Mesodermal cell (in vitro differentiated cells): Measurements from ENCODE around the gene DNM3.
"Not testable (repeated sequence)": the region's sequence is repeated elsewhere in the genome, so short reads cannot be mapped to it uniquely, and the experiment has no call there.

Source experiments
- H3K27ac ChIP-seq: 2 replicates; pipeline ENCODE4 v1.7.0; 2013; ENCODE audit warnings: mild to moderate bottlenecking, low read depth, low read length, moderate library complexity; ENCODE audit not compliant: severe bottlenecking
- H3K36me3 ChIP-seq: 2 replicates; pipeline ENCODE4 v1.7.1; 2013; ENCODE audit warnings: mild to moderate bottlenecking, low read length, moderate library complexity; ENCODE audit not compliant: control insufficient read depth, insufficient read depth
- H3K4me1 ChIP-seq: one replicate; pipeline ENCODE4 v1.7.1; 2013; ENCODE audit warnings: mild to moderate bottlenecking, low read length; ENCODE audit not compliant: insufficient read depth, control insufficient read depth, poor library complexity, severe bottlenecking
- H3K4me3 ChIP-seq: 2 replicates; pipeline ENCODE4 v1.7.0; 2013; ENCODE audit warnings: low read length, control low read depth, mild to moderate bottlenecking; ENCODE audit not compliant: insufficient read depth, poor library complexity, severe bottlenecking; ENCODE audit errors: extremely low read depth
- H3K9me3 ChIP-seq: 2 replicates; pipeline ENCODE4 v1.7.1; 2013; ENCODE audit warnings: mild to moderate bottlenecking, low read length, moderate library complexity; ENCODE audit not compliant: control insufficient read depth
- WGBS, 2 experiments: methylation state at CpG; one replicate each; pipeline ENCODE4 v1.1.5; 2013; ENCODE audit warnings: missing lambda C conversion rate in 2 of 2; ENCODE audit not compliant: insufficient coverage in 2 of 2; 5-methylcytosine and 5-hydroxymethylcytosine counted together

Gene DNM3

GRCh38 chr1:172019976-172020375 is 178.7 kb downstream of the DNM3 start:
- H3K27ac ChIP-seq = no peak overlapping the region
- 89% methylated on average over 1 to 2 of the region's 3 CpGs for WGBS, 2 experiments

GRCh38 chr1:172024516-172024915 is 183.2 kb downstream of the DNM3 start:
- H3K36me3 ChIP-seq = no peaks in the 10 kb centered on the region
- H3K9me3 ChIP-seq = no peaks in the 10 kb centered on the region
- H3K27ac ChIP-seq = no peak overlapping the region
- 94 to 100% methylated on average over 4 to 5 of the region's 5 CpGs for WGBS, 2 experiments
- H3K4me1 ChIP-seq = no peaks in the 10 kb centered on the region
- no peak overlapping the region for H3K4me3 ChIP-seq

More at GRCh38 chr1:172019976-172020375, 178.7 kb downstream of the DNM3 start:
- no peak overlapping the region for H3K4me3 ChIP-seq
- H3K4me1 ChIP-seq = no peaks in the 10 kb centered on the region
- no peaks in the 10 kb centered on the region for H3K36me3 ChIP-seq
- no peaks in the 10 kb centered on the region for H3K9me3 ChIP-seq

- H3K9me3 ChIP-seq, H3K27ac ChIP-seq, H3K4me3 ChIP-seq, H3K4me1 ChIP-seq, H3K36me3 ChIP-seq: not testable (repeated sequence)
- 75 to 89% methylated on average over 10 to 12 of the region's 13 CpGs for WGBS, 2 experiments
These were observed 183.8 kb downstream of the DNM3 start for GRCh38 chr1:172024944-172025738.

- Histone ChIP-seq H3K9me3 (no peaks in the 10 kb centered on the region), H3K4me1 (peaks cover 6% of the 10 kb centered on the region), H3K36me3 (peaks cover 3% of the 10 kb centered on the region), H3K4me3 (no peak overlapping the region), H3K27ac (no peak overlapping the region)
- 91 to 95% methylated on average over 4 of the region's 5 CpGs for WGBS, 2 experiments
These were observed 199.2 kb downstream of the DNM3 start for GRCh38 chr1:172040466-172040865.

- H3K27ac ChIP-seq = no peak overlapping the region
- H3K9me3 ChIP-seq = no peaks in the 10 kb centered on the region
- no peak overlapping the region for H3K4me3 ChIP-seq
These were observed 199.8 kb downstream of the DNM3 start for GRCh38 chr1:172041102-172041501.

GRCh38 chr1:172041742-172042141 is 200.4 kb downstream of the DNM3 start:
- WGBS, 2 experiments = no CpG with 5 or more reads among the region's 2 CpGs
- Histone ChIP-seq H3K4me3 (no peak overlapping the region), H3K4me1 (peaks cover 6% of the 10 kb centered on the region), H3K36me3 (peaks cover 3% of the 10 kb centered on the region), H3K27ac (no peak overlapping the region), H3K9me3 (no peaks in the 10 kb centered on the region)

More at GRCh38 chr1:172041102-172041501, 199.8 kb downstream of the DNM3 start:
- H3K36me3 ChIP-seq = peaks cover 3% of the 10 kb centered on the region
- peaks cover 6% of the 10 kb centered on the region for H3K4me1 ChIP-seq

DNA sequence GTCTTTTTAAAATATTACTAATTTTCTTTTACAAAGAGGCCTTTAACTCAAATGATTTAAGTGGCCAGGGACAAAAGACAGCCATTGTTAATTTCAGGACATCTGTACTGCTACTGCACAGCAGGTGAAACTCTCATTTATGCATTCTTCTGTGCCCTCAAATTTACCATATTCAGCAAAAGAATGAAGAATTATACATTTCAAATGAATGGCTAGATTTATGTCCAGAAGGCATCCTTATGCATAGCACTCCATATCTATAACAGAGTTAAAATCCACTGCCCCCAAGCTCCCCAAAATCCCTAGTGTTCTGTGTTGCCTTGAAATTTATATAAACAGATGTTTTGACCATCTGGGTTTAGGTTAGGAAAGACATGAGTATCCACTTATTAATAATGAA is 202.6 kb downstream of the DNM3 start:
- H3K4me3 ChIP-seq = no peak overlapping the region
- peaks cover 3% of the 10 kb centered on the region for H3K36me3 ChIP-seq
- no peaks in the 10 kb centered on the region for H3K9me3 ChIP-seq
- H3K27ac ChIP-seq = no peak overlapping the region
- peaks cover 6% of the 10 kb centered on the region for H3K4me1 ChIP-seq

DNA sequence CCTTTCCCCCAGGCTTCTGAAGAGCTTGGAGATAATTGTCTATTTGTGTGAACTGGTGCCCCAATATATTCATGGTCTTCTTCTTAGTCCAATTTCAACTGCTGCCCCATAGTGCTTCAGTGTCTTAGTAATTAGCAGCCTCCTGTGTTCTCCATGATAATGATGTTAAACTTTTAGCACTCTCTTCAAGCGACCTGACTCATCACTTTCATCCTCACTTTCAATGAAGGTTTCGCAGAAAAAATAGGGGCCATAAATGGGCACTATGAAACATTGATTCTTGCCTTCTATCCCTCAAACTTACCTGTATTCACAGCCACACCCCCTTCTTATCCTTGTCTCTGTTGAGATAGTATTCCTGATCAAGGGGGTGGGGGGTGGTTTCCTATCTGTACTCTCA is 210.6 kb downstream of the DNM3 start:
- no peaks in the 10 kb centered on the region for H3K36me3 ChIP-seq
- no peaks in the 10 kb centered on the region for H3K9me3 ChIP-seq
- WGBS, 2 experiments = 86% methylated on average over 1 of the region's 2 CpGs; no CpG with 5 or more reads in 1 of the 2 experiments
- no peak overlapping the region for H3K4me3 ChIP-seq
- no peak overlapping the region for H3K27ac ChIP-seq
- H3K4me1 ChIP-seq = peaks cover 2% of the 10 kb centered on the region

DNA sequence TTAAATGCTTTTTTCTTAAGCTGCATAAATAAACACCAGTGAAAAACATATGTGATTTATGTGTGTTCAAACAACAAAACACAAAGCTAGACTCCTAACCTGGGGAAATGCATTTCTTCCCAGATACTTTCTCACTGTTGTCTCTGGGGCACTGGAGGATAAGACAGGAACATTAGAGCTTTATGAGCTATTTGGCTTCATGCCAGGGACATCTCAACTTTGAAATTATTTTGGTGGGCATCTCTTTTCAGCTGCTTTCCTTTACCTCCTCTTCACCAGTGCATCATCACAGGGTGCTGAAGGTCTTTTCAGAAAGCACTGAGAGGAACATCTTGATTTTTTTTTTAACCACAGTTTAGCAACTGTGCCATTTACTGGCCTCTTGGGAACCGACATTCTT is 212.9 kb downstream of the DNM3 start:
- no peaks in the 10 kb centered on the region for H3K36me3 ChIP-seq
- no peaks in the 10 kb centered on the region for H3K9me3 ChIP-seq
- no peak overlapping the region for H3K4me3 ChIP-seq
- no peak overlapping the region for H3K27ac ChIP-seq
- H3K4me1 ChIP-seq = peaks cover 2% of the 10 kb centered on the region
- WGBS, 2 experiments = no CpG with 5 or more reads among the region's 1 CpG

DNA sequence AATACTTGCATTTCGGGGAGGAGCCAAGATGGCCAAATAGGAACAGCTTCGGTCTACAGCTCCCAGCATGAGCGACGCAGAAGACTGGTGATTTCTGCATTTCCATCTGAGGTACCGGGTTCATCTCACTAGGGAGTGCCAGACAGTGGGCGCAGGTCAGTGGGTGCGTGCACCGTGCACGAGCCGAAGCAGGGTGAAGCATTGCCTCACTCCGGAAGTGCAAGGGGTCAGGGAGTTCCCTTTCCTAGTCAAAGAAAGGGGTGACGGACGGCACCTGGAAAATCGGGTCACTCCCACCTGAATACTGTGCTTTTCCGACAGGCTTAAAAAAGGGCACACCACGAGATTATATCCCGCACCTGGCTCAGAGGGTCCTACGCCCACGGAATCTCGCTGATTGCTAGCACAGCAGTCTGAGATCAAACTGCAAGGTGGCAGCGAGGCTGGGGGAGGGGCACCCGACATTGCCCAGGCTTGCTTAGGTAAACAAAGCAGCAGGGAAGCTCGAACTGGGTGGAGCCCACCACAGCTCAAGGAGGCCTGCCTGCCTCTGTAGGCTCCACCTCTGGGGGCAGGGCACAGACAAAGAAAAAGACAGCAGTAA is 214.6 kb downstream of the DNM3 start:
- not testable (repeated sequence) for H3K36me3 ChIP-seq, H3K27ac ChIP-seq
- 90 to 94% methylated on average over 7 to 19 of the region's 23 CpGs for WGBS, 2 experiments

DNA sequence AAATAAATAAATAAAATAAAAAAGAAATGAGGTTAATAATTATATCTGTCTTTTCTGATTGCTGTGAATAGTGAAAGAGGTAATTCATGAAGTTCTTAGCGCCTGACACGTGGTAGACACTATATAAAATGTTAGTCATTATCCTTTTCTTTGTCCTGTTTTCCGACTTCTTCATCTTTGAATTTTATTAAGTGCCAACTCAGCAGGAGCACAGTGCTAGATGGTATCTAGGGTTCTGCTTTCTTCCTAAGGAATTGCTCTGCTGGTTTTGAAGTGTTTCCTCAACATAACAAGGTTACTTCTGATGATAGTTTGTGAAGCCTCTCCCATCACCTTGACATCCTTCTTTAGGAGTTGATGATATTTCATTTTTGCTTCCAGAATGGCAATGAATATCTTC is 227.0 kb downstream of the DNM3 start:
- Histone ChIP-seq H3K36me3 (no peaks in the 10 kb centered on the region), H3K9me3 (no peaks in the 10 kb centered on the region), H3K4me3 (no peak overlapping the region), H3K4me1 (no peaks in the 10 kb centered on the region), H3K27ac (no peak overlapping the region)
- 80% methylated on average over 1 of the region's 3 CpGs; no CpG with 5 or more reads in 1 of the 2 experiments for WGBS, 2 experiments

More for the DNA sequence above, 214.6 kb downstream of the DNM3 start:
- not testable (repeated sequence) for H3K9me3 ChIP-seq, H3K4me3 ChIP-seq, H3K4me1 ChIP-seq
